ENCODE data around the gene PRKN. TPM values are rescaled to one million over a fixed set of nuclear protein-coding genes. Genes with fewer than 3 reads are reported as not detected.

The PRKN gene
- total RNA-seq, 1 experiment from 2014 or later: 1.2 TPM

DNA sequence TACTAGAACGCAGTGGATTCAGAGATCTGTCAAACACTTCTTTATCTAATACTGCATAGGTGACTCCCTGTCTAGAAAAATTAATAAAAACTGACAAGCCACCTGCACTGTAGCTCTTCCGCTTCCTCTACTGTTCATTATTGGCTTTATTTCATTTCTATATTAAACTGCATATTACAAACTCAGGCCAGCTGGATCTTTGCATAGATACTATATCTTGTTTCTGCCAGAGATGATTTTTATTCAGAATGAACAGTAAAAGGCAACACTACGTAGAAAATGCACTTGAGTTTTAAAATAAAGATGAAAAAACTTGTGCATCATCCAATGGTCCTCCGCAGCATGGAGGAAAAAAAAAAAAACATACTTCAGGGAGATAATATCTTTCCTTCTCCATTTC lies 508.3 kb downstream of the PRKN start:
- CTCF ChIA-PET: no interaction called here
- POLR2A ChIA-PET (ENCODE audit: low non-redundant PET): no interaction called here
- Histone ChIP-seq H3K9me3 (ENCODE audit: low read depth, low read length, poor library complexity, severe bottlenecking) (no peaks in the 10 kb centered on the region), H3K27me3 (replicated peaks; ENCODE audit: insufficient read depth, low read depth, low read length, poor library complexity) (no peaks in the 10 kb centered on the region), H3K4me3 (ENCODE audit: low read depth, low read length, poor library complexity, severe bottlenecking) (no peak overlapping the region), H3K4me1 (ENCODE audit: insufficient read depth, low read length, poor library complexity, severe bottlenecking) (no peaks in the 10 kb centered on the region), H3K27ac (ENCODE audit: low read depth, low read length, poor library complexity, severe bottlenecking) (no peak overlapping the region), H3K36me3 (ENCODE audit: insufficient read depth, low read length, poor library complexity, severe bottlenecking) (no peaks in the 10 kb centered on the region)
- intact Hi-C loops (cut with micrococcal nuclease; ENCODE audit: unreplicated experiment): no loop called here
- no TSS peak for BruUV-seq (replicated peaks)
- no peak for DNase-seq (ENCODE audit: low spot score)
- TF ChIP-seq EZH2 (IDR thresholded peaks at IDR 0.05; ENCODE audit: borderline replicate concordance, low read depth, low read length, poor library complexity, severe bottlenecking): no peak
- TF ChIP-seq, protein P1, sequence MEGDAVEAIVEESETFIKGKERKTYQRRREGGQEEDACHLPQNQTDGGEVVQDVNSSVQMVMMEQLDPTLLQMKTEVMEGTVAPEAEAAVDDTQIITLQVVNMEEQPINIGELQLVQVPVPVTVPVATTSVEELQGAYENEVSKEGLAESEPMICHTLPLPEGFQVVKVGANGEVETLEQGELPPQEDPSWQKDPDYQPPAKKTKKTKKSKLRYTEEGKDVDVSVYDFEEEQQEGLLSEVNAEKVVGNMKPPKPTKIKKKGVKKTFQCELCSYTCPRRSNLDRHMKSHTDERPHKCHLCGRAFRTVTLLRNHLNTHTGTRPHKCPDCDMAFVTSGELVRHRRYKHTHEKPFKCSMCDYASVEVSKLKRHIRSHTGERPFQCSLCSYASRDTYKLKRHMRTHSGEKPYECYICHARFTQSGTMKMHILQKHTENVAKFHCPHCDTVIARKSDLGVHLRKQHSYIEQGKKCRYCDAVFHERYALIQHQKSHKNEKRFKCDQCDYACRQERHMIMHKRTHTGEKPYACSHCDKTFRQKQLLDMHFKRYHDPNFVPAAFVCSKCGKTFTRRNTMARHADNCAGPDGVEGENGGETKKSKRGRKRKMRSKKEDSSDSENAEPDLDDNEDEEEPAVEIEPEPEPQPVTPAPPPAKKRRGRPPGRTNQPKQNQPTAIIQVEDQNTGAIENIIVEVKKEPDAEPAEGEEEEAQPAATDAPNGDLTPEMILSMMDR (conservative IDR thresholded peaks at IDR 0.05; ENCODE audit: low read depth, low read length): no peak

- intact Hi-C loops (cut with micrococcal nuclease; ENCODE audit: unreplicated experiment): no loop called here
- TF ChIP-seq EZH2 (IDR thresholded peaks at IDR 0.05; ENCODE audit: borderline replicate concordance, low read depth, low read length, poor library complexity, severe bottlenecking): no peak
- TF ChIP-seq, protein P1 (conservative IDR thresholded peaks at IDR 0.05; ENCODE audit: low read depth, low read length): no peak
- CTCF ChIA-PET: no interaction called here
- no TSS peak for BruUV-seq (replicated peaks)
- Histone ChIP-seq H3K27me3 (replicated peaks; ENCODE audit: insufficient read depth, low read depth, low read length, poor library complexity) (no peaks in the 10 kb centered on the region), H3K4me1 (ENCODE audit: insufficient read depth, low read length, poor library complexity, severe bottlenecking) (no peaks in the 10 kb centered on the region), H3K9me3 (ENCODE audit: low read depth, low read length, poor library complexity, severe bottlenecking) (no peaks in the 10 kb centered on the region), H3K36me3 (ENCODE audit: insufficient read depth, low read length, poor library complexity, severe bottlenecking) (no peaks in the 10 kb centered on the region), H3K4me3 (ENCODE audit: low read depth, low read length, poor library complexity, severe bottlenecking) (no peak overlapping the region), H3K27ac (ENCODE audit: low read depth, low read length, poor library complexity, severe bottlenecking) (no peak overlapping the region)
- POLR2A ChIA-PET (ENCODE audit: low non-redundant PET): no interaction called here
- DNase-seq (ENCODE audit: low spot score): no peak
These were observed 509.6 kb downstream of the PRKN start for GRCh38 chr6:162217811-162218493.

- no peak for DNase-seq (ENCODE audit: low spot score)
- CTCF ChIA-PET: no interaction called here
These were observed 510.5 kb downstream of the PRKN start for GRCh38 chr6:162217058-162217457.

More at GRCh38 chr6:162217058-162217457, 510.5 kb downstream of the PRKN start:
- H3K4me1 ChIP-seq (ENCODE audit: insufficient read depth, low read length, poor library complexity, severe bottlenecking): no peaks in the 10 kb centered on the region
- TF ChIP-seq, protein P1 (conservative IDR thresholded peaks at IDR 0.05; ENCODE audit: low read depth, low read length): no peak
- no peak for TF ChIP-seq EZH2 (IDR thresholded peaks at IDR 0.05; ENCODE audit: borderline replicate concordance, low read depth, low read length, poor library complexity, severe bottlenecking)
- H3K36me3 ChIP-seq (ENCODE audit: insufficient read depth, low read length, poor library complexity, severe bottlenecking): no peaks in the 10 kb centered on the region
- no peaks in the 10 kb centered on the region for H3K27me3 ChIP-seq (replicated peaks; ENCODE audit: insufficient read depth, low read depth, low read length, poor library complexity)
- no peaks in the 10 kb centered on the region for H3K9me3 ChIP-seq (ENCODE audit: low read depth, low read length, poor library complexity, severe bottlenecking)
- no peak overlapping the region for H3K27ac ChIP-seq (ENCODE audit: low read depth, low read length, poor library complexity, severe bottlenecking)
- no peak overlapping the region for H3K4me3 ChIP-seq (ENCODE audit: low read depth, low read length, poor library complexity, severe bottlenecking)
- no TSS peak for BruUV-seq (replicated peaks)
- POLR2A ChIA-PET (ENCODE audit: low non-redundant PET): no interaction called here
- intact Hi-C loops (cut with micrococcal nuclease; ENCODE audit: unreplicated experiment): no loop called here

Data from A673 (cell line).